Stimulated activated CD8-positive, alpha-beta memory T cell treated with anti-CD3 and anti-CD28 coated beads, Interleukin-2, amount 100 ng/mL, for 48 hours (primary cell): ENCODE data around the gene PALM2AKAP2.

ENCODE experiments used
- DNase-seq, 2 donors: peaks; one replicate each; pipeline ENCODE4 v3.0.0-alpha.2; 2020; ENCODE audit warnings: low read depth in 2 of 2

PALM2AKAP2 gene

DNA sequence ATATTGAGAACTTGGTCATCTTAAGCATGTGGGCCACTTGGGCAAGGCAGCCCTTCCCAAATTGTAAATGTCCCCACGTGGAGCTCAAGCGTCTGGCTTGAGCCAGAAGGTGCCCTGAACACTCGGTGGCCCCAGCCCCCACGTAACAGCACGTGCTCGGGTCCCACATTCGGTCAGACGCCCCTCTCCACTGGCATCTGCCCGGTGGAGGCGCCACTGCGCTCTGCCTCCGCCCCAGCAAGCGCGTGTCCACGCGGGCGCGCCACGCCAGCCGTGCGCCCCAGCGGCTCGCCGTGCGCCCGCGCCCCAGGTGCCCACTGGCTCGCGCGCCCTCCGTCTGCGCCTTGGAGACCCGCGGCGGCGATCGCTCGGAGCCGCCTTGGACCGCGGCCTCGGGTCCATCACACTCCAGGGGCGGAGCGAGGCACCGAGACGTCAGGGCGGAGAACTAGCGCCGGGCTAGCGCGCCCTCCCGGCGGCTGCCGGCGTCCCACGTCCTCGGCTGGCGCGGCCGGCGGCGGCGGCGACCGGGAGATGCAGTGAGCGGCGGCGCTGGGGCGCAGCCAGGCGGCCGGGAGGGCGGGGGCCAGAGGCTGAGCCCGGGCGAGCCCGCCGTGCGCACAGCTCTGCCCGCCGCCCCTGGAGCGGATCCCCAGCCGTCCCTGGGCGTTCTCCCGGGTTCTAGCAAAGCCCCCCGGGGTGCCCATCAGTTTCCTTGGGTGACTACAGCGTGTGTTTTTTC, at the start of gene PALM2AKAP2:
Gene PALM2AKAP2 (plus strand): TSS at position 488 of the 742 bp plus-strand sequence. CDS start 291 bp downstream, outside the sequence.
- DNase-seq: no peak

DNA sequence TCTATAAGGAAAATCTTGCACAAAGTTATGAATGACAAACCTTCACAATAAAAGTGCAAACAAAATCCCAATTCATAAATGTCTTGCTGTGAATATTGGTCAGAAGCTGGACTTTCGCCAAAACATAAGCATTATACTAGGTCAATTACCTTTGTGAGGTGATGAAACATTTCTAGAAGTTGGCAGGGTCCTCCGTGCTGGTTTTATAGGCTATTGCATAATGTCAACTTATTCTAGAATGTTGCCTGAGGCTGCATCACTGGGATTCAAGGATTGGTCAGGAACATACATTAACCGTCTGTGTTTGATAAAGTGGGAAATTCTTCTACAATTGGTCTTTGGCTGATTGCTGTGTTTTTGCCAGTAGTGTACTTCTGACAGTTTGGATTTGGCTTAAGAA, 49.8 kb upstream of the PALM2AKAP2 start:
- DNase-seq: no peak

DNA sequence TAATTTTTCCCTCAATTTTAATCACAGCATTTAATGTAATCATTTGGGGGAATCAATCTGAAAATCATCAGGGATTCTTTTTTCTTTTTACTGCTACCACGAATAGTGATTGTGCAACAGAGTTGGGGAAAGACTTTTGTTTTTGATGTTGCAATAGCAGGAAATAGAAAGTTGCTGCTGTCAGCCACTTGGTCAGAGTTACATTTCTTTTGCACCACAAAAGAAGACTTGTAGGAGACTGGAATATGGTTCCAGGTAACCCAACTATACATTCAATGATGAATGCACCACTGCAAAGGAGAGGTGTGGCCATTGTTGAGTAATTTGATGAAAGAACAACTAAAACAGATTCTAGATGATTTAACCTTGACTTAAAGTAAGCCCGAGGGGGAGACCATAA, 46.3 kb upstream of the PALM2AKAP2 start:
- no peak for DNase-seq

DNA sequence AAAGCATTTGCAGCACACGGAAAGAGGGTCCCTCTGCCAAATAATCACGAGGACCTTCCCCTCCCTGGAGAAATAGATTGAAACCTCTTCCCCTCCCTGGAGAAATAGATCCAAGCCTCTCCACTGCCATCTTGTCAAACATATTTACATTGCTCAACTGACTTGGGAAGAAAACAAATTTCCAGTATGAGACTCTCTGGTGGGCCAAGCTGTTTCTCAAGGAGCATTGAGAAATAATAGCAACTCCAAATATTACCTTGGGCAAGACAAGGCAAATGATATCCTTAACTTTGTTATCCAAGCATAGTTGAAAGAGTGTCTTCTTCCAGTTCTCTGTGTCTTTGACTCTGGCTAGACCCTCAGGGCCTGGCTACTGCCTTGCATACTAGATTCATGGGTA, 45.2 kb upstream of the PALM2AKAP2 start:
- no peak for DNase-seq

DNA sequence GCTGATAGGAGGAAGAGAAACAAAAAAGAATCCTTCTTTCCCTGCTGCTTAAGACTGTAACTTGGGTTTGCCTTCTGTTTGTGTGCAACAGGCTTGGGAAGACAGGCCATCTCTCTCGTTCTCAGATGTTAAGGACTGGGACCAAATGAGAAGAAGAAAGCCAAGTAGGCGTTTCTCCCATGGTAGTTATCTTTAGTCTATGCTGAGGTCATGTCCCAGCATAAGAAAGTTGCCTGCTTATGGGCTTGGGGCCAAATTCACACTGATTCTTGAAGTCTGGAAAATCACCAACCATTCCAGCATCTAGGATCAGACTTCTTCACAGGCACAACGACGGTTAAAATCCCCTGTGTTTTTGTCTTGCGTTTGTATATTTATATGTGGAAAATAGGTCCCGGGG, 44.2 kb upstream of the PALM2AKAP2 start:
- DNase-seq: no peak

DNA sequence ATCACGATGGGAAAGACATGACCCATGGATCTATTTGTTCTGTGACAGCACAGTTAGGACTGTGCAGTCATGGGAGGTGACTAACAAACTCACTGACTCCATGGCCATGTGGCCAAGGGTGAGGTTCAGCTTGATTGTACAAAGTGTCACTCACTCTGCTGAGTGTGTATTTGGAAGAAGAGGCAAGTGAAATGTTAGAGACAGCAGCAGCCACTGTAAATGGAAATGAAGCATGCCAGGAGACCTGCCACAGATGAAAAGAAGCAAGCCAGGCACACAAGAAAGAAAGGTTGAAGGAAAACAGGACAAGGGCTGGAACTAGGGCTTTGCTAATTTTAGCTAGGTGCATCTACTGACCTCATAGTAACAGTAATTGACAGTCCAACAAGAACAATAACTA, 42.7 kb upstream of the PALM2AKAP2 start:
- no peak for DNase-seq

DNA sequence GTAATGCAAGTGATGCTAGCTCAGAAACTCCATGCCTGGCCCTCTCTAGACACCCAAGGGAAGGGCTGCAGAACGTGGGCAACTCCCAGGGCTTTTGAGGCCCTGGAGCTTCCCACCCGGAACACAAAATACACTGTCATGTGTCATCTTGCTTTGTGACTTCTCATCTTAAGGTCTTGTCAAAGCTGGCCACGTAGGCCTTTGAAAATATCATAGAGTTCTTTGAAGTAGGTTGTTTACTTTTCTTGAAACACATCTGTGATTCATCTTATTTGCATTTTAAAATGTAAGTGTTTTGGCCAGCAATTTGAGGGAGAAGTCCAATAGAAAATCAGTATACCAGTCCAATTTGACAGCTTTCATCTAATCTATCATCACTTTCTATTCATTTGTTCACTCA, 40.2 kb upstream of the PALM2AKAP2 start:
- DNase-seq: no peak

DNA sequence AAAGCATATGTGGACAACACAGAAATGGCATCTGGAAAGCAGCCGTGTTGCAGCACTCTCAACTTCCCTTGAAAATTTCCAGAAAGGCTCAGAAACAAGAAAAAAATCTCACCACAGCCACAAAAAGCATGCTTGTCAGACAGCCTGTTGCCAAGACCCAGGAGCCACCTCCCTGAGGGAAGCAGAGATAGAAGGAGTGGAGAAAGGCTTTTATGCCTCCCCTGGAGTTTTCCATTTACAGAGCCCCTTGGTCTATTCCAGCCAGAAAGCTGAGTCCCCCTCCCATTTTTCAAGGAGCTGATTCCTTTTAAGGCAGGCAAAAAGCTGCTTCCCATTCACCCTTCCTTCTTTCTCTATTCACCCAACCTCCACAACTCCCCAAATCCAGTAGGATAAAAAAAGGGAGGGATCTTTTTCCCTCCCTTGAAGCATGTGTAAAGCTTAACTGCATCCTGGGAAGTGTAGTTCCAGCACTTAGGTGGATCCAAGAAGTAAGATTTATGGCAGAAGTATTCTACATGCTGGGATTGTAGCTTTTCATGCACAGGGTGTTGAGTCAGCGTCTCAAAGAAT, 37.1 kb upstream of the PALM2AKAP2 start:
- DNase-seq: no peak

DNA sequence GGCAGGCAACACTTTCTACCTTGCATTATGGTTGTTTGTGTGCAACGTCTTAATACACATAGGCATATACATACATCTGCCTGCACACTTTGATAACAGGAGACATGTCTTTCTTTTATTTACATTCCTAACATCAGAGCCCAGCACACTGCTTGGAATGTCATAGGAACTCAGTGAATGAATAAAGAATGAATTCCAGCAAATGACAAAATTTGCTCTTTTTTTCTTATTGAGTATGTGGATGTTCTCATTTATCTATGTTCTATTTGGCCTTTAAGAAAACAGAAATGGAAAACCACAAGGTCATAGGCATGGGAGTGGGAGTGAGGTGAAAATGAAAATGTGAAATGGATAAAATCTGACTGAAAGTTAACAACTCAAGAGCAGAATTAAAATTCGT, 36.3 kb upstream of the PALM2AKAP2 start:
- DNase-seq: no peak

DNA sequence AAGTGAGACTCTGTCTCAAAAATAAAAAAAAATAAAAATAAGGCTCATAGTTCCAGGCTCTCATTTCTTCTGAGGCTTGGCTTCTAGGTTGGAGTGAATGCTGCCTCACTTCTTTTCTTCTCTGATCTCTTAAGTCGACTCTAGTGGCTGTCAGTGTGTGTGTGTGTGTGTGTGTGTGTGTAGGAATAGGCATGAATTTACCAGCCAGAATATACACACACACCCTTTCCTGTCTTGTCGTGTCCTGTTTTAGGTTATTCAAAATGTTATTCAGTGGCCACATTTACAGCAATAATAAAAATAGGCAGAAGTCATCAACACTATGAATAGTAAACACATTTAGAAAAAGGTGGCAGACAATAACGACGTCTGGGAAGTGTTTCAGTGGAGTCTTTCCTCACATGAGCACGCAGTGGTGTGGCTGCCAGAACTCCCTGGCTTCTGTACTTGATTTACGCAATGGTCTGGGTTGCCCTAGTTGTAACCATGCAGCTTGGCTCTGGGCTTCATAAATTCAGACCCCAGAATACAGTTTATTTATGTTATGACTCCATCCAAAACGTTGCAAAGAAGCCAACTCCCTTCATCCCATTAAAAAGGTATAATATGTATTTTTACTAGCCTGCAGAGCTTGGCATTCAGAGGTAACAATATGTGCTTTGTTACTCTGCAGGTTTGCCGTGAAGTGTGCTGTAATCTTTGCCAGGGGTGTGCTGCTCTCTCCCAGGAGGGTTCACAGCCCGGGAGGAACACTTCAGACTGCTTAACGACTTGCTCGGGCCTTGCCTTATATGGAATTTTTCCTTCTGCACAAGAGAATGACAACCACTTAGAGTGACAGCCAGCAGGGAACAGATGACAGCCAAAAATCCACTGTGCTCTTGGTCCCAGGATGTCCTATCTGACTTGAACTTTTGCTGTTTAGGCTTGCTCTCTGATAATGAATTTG, 34.4 kb upstream of the PALM2AKAP2 start:
- no peak for DNase-seq

DNA sequence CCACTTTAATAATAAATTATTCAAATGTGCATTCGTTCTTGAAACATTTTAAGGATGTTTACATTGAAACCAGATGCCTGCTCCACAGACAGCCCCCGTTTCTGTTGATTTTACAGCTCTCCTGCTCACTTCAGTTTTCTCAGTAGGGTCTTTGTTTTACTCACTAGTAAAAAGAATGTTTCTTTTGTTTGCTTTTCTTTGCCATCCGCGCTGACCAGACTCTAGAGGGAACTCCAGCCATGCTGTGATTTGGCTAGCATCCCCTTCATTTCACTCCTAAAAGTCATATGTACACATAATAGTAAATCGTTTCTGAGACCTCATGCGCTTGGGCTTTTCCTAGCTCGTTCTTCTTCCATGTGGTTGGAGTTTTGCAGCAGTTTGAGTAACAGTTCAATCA, 28.7 kb upstream of the PALM2AKAP2 start:
- DNase-seq: no peak

DNA sequence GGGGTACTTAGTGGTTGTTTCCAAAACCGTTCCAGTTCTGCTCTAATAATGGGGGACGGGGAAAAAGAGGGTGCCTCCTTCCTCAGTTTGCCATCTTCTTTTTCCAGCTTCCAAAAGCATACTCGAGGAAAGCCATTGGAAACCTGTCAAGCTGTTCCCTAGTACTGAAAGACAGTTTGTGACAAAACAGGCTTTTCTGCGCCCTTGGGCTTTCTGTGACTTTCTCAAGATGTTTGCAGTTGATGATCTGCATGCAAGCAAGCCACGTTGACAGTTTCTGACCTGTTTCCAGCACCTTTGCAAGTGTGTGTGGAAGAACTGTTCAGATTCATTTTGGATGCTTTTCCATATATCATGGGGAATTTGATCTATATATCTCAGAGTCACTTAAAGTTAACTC, 26.7 kb upstream of the PALM2AKAP2 start:
- no peak for DNase-seq

DNA sequence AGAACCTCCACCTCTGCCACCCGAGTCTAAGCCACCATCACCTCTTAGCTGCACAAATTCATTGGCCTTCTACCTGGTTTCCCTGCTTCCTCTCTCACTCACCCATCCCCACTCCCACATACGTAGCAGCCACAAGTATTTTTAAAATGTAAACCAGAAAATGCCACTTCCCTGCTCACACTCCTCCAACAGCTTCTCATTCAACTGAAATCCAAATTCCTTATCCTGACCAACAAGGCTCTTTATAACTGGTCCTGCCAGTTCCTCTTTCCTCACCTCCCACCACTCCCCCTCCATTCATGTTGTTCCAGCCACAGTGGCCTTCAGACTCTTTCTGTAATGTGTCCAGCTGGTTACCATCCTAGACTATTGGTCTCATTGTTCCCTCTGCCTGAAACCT, 25.0 kb upstream of the PALM2AKAP2 start:
- no peak for DNase-seq

DNA sequence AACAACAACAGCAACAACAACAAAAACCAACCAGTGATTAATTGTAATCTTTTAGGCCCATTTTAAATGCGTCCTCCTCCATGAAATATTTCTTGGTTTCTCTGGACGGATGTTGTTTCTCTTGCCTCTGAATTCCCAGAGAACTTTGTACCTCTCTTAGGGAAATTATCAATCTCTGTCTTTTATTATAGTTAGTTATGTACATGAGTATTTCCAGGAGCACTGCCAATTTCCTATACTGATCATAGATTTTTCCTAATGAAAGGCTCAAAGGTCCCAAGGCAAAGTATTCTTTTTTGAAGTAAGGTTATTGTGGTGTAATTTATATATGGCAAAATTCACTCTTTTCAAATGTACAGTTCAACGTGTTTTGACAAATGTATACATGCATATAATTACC, 20.4 kb upstream of the PALM2AKAP2 start:
- DNase-seq: no peak

DNA sequence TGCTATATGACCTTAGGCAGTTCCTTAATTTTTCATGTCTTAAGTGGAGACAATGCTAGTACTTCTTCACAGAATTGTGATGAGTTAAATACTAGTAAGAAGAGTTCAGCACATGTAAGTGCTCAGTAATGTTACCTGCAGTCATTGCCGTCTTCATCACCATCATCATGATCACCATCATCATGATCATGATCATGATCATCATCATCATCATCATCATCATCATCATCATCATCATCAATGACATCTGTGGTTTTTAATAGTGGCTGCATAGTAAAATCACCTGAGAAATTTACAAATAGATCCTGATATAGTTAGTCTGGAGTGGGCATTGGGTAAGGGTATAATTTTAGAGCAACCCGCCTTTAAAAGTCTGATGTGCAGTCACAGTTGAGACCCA, 14.7 kb upstream of the PALM2AKAP2 start:
- no peak for DNase-seq

DNA sequence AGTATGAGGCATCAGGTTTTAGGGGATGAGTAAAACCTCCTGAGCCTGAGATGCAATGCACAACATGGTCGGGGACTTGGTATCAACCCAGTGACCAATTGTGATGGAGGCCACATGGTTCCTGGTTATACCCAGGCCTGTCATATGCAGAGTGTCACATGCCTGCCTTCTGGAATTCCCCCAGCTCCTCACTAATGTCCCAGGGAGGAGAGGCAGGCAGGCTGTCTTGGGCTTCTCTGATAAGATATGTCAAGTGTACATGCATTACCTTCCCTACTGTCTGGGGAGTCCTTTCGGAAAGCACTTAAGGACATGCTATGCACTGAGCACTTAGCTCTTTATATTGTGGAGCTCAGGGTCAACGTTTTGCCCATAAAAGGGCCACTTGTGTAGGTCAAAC, 14.2 kb upstream of the PALM2AKAP2 start:
- DNase-seq: no peak

DNA sequence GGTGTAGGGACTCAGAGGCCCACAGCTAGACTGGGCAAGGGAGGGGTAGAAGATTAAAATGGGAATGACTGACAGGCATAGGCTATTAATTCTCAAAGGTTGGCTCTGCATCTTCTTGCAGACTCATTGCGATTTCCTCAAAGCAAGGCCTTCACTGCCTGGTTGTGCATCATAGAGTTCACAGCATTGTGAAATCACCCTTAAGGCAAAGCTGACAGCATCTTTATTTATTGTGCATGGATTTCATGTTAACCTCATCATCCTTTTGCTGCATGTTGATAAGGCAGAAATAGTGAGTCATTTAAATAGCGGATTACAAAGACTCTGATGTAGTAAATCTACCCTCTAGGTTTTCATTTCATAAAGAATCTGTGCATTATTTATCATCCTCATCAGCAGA, 13.6 kb upstream of the PALM2AKAP2 start:
- DNase-seq: no peak

DNA sequence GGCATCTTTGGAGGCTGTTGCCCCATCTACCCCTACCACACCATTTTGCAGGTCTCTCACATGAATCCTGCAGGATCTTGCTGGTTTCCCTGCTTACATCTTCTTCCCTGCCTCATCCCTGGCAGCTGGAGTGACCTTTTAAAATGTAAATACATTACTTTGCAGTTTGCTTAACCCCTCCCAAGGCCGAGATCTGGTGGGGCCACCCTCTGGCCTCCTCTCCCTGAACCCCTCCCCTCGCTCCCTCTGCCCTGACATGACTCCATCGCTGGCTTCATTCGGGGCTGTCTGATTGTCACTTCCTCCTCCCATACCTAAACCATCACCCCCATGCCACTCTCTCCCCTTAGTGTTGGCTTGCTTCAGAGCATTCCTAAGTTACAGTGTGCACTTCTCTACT, 12.6 kb upstream of the PALM2AKAP2 start:
- DNase-seq: no peak

DNA sequence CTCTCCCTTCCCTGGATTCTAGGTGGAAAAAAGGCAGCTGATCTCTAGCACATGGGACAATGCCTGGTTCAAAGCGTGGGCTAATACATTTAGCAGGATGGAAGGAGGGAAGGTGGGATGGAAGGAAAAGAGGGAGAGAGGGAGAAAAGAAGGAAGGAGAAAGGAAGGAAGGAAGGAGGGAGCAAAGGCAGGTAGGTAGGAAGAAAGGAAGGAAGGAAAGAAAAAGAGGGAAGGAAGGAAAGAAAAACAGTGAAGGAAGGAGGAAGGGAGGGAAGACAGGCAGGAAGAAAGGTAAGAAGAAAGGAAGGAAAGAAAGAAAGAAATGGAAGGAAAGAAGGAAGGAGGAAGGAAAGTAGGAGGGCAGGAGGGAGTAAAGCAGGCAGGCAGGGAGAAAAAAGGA, 12.2 kb upstream of the PALM2AKAP2 start:
- no peak for DNase-seq

DNA sequence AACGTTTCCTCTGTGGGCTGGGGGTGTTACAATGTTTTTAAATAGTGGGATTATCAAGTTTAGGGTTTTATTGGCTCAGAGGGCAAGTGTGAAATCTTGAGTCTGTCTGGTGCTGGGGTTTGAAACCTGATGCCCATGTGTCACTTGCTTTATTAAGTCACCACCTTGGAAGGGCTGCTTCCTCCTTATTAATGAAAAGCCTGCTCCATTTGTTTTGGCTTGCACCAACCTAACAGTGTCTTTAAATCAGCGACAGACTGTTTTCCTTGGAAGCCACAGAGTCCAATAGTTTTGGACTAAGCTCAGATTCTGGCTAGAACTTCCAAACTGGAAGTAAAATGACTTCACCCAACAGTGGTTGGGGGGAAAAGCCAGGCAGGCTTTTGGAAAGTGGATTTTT, 10.7 kb upstream of the PALM2AKAP2 start:
- no peak for DNase-seq

DNA sequence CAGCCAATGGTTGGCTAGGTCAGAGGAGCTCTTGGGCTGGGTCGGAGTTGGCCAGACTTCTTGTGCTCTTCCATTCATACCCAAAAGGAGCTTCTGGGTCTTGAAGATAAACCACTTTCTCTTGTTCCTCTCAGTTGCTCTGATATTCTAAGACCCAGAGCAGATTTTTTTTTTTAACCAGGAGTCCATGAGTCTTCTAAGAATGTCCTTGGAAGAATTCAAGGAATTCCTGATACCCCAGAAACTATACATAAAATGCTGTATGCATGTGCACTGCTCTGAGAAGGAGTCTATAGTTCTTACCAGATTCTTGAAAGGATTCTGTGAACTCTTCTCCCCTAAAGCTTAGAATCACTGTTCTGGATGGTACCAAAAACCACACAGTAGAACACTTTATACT, 9.9 kb upstream of the PALM2AKAP2 start:
- no peak for DNase-seq

DNA sequence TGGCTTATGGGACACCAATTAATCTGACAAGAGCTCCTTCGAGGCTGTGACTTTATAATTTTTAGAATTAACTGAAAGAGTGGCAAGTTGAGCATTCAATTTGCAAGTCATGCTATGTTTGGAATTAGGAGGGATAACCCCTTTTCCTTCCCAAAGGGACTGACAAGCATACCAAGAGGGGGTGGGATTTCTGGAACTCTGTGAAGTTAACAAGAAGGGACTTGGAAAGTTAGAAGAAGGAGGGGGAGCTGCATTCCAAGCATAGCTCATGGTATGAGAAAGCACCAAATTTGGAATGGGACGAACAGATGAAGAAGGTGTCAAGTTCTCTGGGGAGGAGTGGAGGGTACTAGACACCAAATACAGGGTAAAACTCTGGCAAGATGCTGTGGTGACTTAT, 8.9 kb upstream of the PALM2AKAP2 start:
- DNase-seq: no peak
